IMR-90 (cell line): ENCODE data around the gene SLIT2. TPM values are rescaled to one million over a fixed set of nuclear protein-coding genes. Genes with fewer than 3 reads are reported as not detected.

ENCODE experiments used
- ATAC-seq: fragments of 200-7000 bp; cut with Tn5 transposase; 2 replicates; pipeline ENCODE4 v1.9.1; 2020; ENCODE audit warnings: low read depth, mild to moderate bottlenecking, moderate library complexity
- BruUV-seq: library from RNA; stranded (reverse); fragments of 400-500 nt; replicated peaks from 2 replicates; lab custom pipeline; 2021; lab: Mats Ljungman, UMichigan
- CTCF ChIA-PET: fragments of 300-600 bp; formaldehyde crosslinking; extraction: SDS; loops from one replicate; lab custom pipeline; 2021; ENCODE audit warnings: antibody characterized with exemption; lab: Yijun Ruan, JAX
- POLR2A ChIA-PET: fragments of 300-600 bp; sonication (Branson Sonifier 250); formaldehyde crosslinking; loops from one replicate; lab custom pipeline; 2022; ENCODE audit warnings: antibody characterized with exemption; ENCODE audit not compliant: unreplicated experiment; lab: Charles Lee
- DNase-seq: peaks from one replicate; pipeline ENCODE4 v3.0.0; 2013
- H2AFZ ChIP-seq: replicated peaks from 2 replicates; pipeline ENCODE3; 2013; ENCODE audit warnings: low read length, mild to moderate bottlenecking; ENCODE audit not compliant: poor library complexity
- H2AK5ac ChIP-seq: 2 replicates; pipeline ENCODE4 v1.6.1; 2013; ENCODE audit warnings: low read depth, low read length, inconsistent platforms
- H2AK9ac ChIP-seq: replicated peaks from 2 replicates; pipeline ENCODE3; 2013; ENCODE audit warnings: mild to moderate bottlenecking, low read depth, low read length, moderate library complexity; ENCODE audit not compliant: poor library complexity
- H2BK120ac ChIP-seq: 2 replicates; pipeline ENCODE4 v1.6.1; 2013; ENCODE audit warnings: low read depth, low read length, inconsistent platforms
- H2BK15ac ChIP-seq: 3 replicates; pipeline ENCODE4 v1.6.1; 2013; ENCODE audit warnings: low read depth, low read length, inconsistent platforms
- H2BK20ac ChIP-seq: 2 replicates; pipeline ENCODE4 v1.6.1; 2013; ENCODE audit warnings: low read depth, mild to moderate bottlenecking, inconsistent platforms, low read length, moderate library complexity
- H2BK5ac ChIP-seq: 2 replicates; pipeline ENCODE4 v1.6.1; 2013; ENCODE audit warnings: mild to moderate bottlenecking, low read depth, low read length, inconsistent platforms; ENCODE audit not compliant: poor library complexity, severe bottlenecking
- H3K14ac ChIP-seq: replicated peaks from 2 replicates; pipeline ENCODE4 v1.6.1; 2013; ENCODE audit warnings: low read depth, low read length, inconsistent platforms
- H3K18ac ChIP-seq: 2 replicates; pipeline ENCODE4 v1.6.1; 2013; ENCODE audit warnings: low read depth, low read length, control low read depth
- H3K23ac ChIP-seq: 2 replicates; pipeline ENCODE4 v1.6.1; 2013; ENCODE audit warnings: low read depth, low read length, inconsistent platforms
- H3K27ac ChIP-seq: 2 replicates; pipeline ENCODE4 v1.5.1; 2013; ENCODE audit warnings: mild to moderate bottlenecking, control low read depth, low read length; ENCODE audit not compliant: insufficient read depth
- H3K27me3 ChIP-seq: 2 replicates; pipeline ENCODE4 v1.6.1; 2013; ENCODE audit warnings: low read length; ENCODE audit not compliant: control insufficient read depth, insufficient read depth
- H3K36me3 ChIP-seq: 2 replicates; pipeline ENCODE4 v1.6.1; 2013; ENCODE audit warnings: low read length, mixed read lengths; ENCODE audit not compliant: control insufficient read depth, insufficient read depth
- H3K4ac ChIP-seq: 2 replicates; pipeline ENCODE4 v1.6.1; 2013; ENCODE audit warnings: low read depth, low read length, inconsistent platforms
- H3K4me1 ChIP-seq: 2 replicates; pipeline ENCODE4 v1.6.1; 2013; ENCODE audit warnings: low read length, mixed read lengths; ENCODE audit not compliant: control insufficient read depth, insufficient read depth
- H3K4me2 ChIP-seq: 2 replicates; pipeline ENCODE4 v1.6.1; 2013; ENCODE audit warnings: low read depth, mild to moderate bottlenecking, control low read depth, low read length, moderate library complexity
- H3K4me3 ChIP-seq: 2 replicates; pipeline ENCODE4 v1.5.1; 2013; ENCODE audit warnings: low read depth, mild to moderate bottlenecking, control low read depth, low read length, moderate library complexity; ENCODE audit not compliant: insufficient read depth
- H3K56ac ChIP-seq: 2 replicates; pipeline ENCODE4 v1.6.1; 2013; ENCODE audit warnings: low read length, inconsistent platforms; ENCODE audit not compliant: insufficient read depth; ENCODE audit errors: extremely low read depth
- H3K79me1 ChIP-seq, 2 experiments: 2 replicates each; pipeline ENCODE4 v1.6.1; 2013; ENCODE audit warnings: low read length in 2 of 2, inconsistent platforms in 1 of 2, low read depth in 1 of 2
- H3K9ac ChIP-seq: 2 replicates; pipeline ENCODE4 v1.6.1; 2013; ENCODE audit warnings: low read depth, low read length, control low read depth
- H3K9me1 ChIP-seq: 2 replicates; pipeline ENCODE4 v1.6.1; 2013; ENCODE audit warnings: low read length, inconsistent platforms; ENCODE audit not compliant: insufficient read depth
- H3K9me3 ChIP-seq: 2 replicates; pipeline ENCODE4 v1.6.1; 2013; ENCODE audit warnings: low read length; ENCODE audit not compliant: control insufficient read depth, insufficient read depth
- H4K20me1 ChIP-seq: 2 replicates; pipeline ENCODE4 v1.6.1; 2013; ENCODE audit warnings: low read length, inconsistent platforms; ENCODE audit not compliant: insufficient read depth
- H4K5ac ChIP-seq: 2 replicates; pipeline ENCODE4 v1.6.1; 2013; ENCODE audit warnings: mild to moderate bottlenecking, low read depth, low read length, control low read depth
- H4K8ac ChIP-seq, 2 experiments: 2 replicates each; pipeline ENCODE4 v1.6.1; 2013; ENCODE audit warnings: low read depth in 2 of 2, low read length in 2 of 2, control low read depth in 1 of 2, inconsistent platforms in 1 of 2
- H4K91ac ChIP-seq: 2 replicates; pipeline ENCODE4 v1.6.1; 2013; ENCODE audit warnings: low read depth, low read length, inconsistent platforms; ENCODE audit not compliant: insufficient read depth
- BHLHE40 ChIP-seq: fragments of 150-350 bp; IDR thresholded peaks from 2 replicates; pipeline ENCODE4 v1.6.1; 2016; ENCODE audit warnings: mild to moderate bottlenecking, low read depth, low read length
- CEBPB ChIP-seq: IDR thresholded peaks from 2 replicates; pipeline ENCODE4 v1.6.1; 2012; ENCODE audit warnings: low read depth, low read length, improper control_type of control experiment
- CHD1 ChIP-seq: IDR thresholded peaks from 2 replicates; pipeline ENCODE4 v1.6.1; 2012; ENCODE audit warnings: low read depth, low read length, improper control_type of control experiment
- CTCF ChIP-seq: conservative IDR thresholded peaks from 2 replicates; pipeline ENCODE4 v1.5.1; 2012; ENCODE audit warnings: mild to moderate bottlenecking, low read depth, low read length, improper control_type of control experiment
- FOS ChIP-seq: fragments of 150-350 bp; IDR thresholded peaks from 2 replicates; pipeline ENCODE4 v1.6.1; 2016; ENCODE audit warnings: low read depth, low read length
- MAFK ChIP-seq: IDR thresholded peaks from 2 replicates; pipeline ENCODE4 v1.6.1; 2012; ENCODE audit warnings: low read depth, low read length, improper control_type of control experiment
- MAZ ChIP-seq: IDR thresholded peaks from 2 replicates; pipeline ENCODE4 v1.6.1; 2012; ENCODE audit warnings: low read depth, mild to moderate bottlenecking, low read length, improper control_type of control experiment, moderate library complexity, borderline replicate concordance
- MXI1 ChIP-seq: IDR thresholded peaks from 2 replicates; pipeline ENCODE4 v1.6.1; 2012; ENCODE audit warnings: low read depth, mild to moderate bottlenecking, low read length, moderate library complexity, borderline replicate concordance
- RCOR1 ChIP-seq: IDR thresholded peaks from 2 replicates; pipeline ENCODE4 v1.6.1; 2012; ENCODE audit warnings: mild to moderate bottlenecking, low read length, improper control_type of control experiment; ENCODE audit not compliant: insufficient replicate concordance
- RFX5 ChIP-seq: IDR thresholded peaks from 2 replicates; pipeline ENCODE4 v1.8.0; 2012; ENCODE audit warnings: low read depth, mild to moderate bottlenecking, low read length, moderate library complexity
- whole genome bisulfite sequencing, 2 experiments: methylation state at CpG; one replicate each; pipeline versions ENCODE4 v1.1.5 to v1.1.7; 2013; ENCODE audit warnings: missing lambda C conversion rate in 2 of 2; ENCODE audit not compliant: insufficient read length in 1 of 2; ENCODE audit errors: extremely low coverage in 2 of 2; 5-methylcytosine and 5-hydroxymethylcytosine counted together
- dilution Hi-C: fragments of 300-500 bp; cut with HindIII; formaldehyde crosslinking; loops from one replicate; pipeline ENCODE4 v1.14.3; 2018; ENCODE audit warnings: low sequenced_read_pairs; ENCODE audit not compliant: unreplicated experiment
- in situ Hi-C: fragments of 300-500 bp; cut with MboI; formaldehyde crosslinking; loops from 3 replicates; pipeline ENCODE4 v1.14.3; 2019; ENCODE audit warnings: low sequenced_read_pairs, inconsistent platforms, mixed read lengths
- intact Hi-C: fragments of 100-400 bp; cut with micrococcal nuclease; formaldehyde crosslinking; loops from 2 replicates; pipeline ENCODE4 v1.10.0; 2022
- polyA plus RNA-seq, 3 experiments: library from polyadenylated mRNA; depleted of rRNA; stranded (reverse); fragments of >200 nt; gene quantifications; 2 replicates each; pipeline ENCODE4 v1.2.3, GENCODE V29; 2012; ENCODE audit warnings: low replicate concordance in 1 of 3
- total RNA-seq: library from RNA; depleted of rRNA; stranded (reverse); fragments of >200 nt; gene quantifications from 2 replicates; pipeline ENCODE4 v1.2.3, GENCODE V29; 2012
- TF ChIP-seq, protein P1 (sequence below): fragments of 150-350 bp; IDR thresholded peaks from 2 replicates; pipeline ENCODE4 v1.6.1; 2017; ENCODE audit warnings: mild to moderate bottlenecking, antibody characterized with exemption, low read length, low read depth
- TF ChIP-seq, protein P2 (sequence below): fragments of 150-350 bp; IDR thresholded peaks from 2 replicates; pipeline ENCODE4 v1.6.1; 2016; ENCODE audit warnings: low read depth, mild to moderate bottlenecking, low read length, moderate library complexity, borderline replicate concordance

The SLIT2 gene
- total and polyA plus RNA-seq, 2 of the 4 experiments (the other 2 are of a cell fraction): 13.6 to 14.3 TPM

- Histone ChIP-seq H4K20me1 (peaks cover 3% of the 10 kb centered on the region; the same call in 1 of the 2 replicates), H3K27me3 (peaks cover 10% of the 10 kb centered on the region), H3K56ac (no peak overlapping the region), H3K9me1 (no peaks in the 10 kb centered on the region), H3K79me1 (no peaks in the 10 kb centered on the region), H3K36me3 (0 out of 2 replicates have a peak, but pooled peaks cover 2% of the 10 kb centered on the region), H3K9ac (no peak overlapping the region), H4K5ac (no peak overlapping the region), H2BK120ac (no peak overlapping the region), H3K23ac (no peak overlapping the region), H3K18ac (no peak overlapping the region), H3K4me1 (no peaks in the 10 kb centered on the region), H2AK5ac (no peak overlapping the region), H2BK15ac (no peak overlapping the region), H3K4me3 (no peak overlapping the region), H3K4me2 (no peak overlapping the region), H2AFZ (no peak overlapping the region), H3K14ac (no peak overlapping the region), H2BK5ac (no peak overlapping the region), H4K8ac (no peak overlapping the region), H3K9me3 (no peaks in the 10 kb centered on the region), H2BK20ac (no peak overlapping the region), H4K91ac (no peak overlapping the region), H2AK9ac (no peak overlapping the region), H3K4ac (no peak overlapping the region), H3K27ac (no peak overlapping the region)
- no peak for ATAC-seq
- TF ChIP-seq, protein P1, sequence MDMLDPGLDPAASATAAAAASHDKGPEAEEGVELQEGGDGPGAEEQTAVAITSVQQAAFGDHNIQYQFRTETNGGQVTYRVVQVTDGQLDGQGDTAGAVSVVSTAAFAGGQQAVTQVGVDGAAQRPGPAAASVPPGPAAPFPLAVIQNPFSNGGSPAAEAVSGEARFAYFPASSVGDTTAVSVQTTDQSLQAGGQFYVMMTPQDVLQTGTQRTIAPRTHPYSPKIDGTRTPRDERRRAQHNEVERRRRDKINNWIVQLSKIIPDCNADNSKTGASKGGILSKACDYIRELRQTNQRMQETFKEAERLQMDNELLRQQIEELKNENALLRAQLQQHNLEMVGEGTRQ: no peak
- no peak for TF ChIP-seq RFX5
- TF ChIP-seq FOS: no peak
- TF ChIP-seq CHD1: no peak
- TF ChIP-seq MAFK: no peak
- TF ChIP-seq, protein P2, sequence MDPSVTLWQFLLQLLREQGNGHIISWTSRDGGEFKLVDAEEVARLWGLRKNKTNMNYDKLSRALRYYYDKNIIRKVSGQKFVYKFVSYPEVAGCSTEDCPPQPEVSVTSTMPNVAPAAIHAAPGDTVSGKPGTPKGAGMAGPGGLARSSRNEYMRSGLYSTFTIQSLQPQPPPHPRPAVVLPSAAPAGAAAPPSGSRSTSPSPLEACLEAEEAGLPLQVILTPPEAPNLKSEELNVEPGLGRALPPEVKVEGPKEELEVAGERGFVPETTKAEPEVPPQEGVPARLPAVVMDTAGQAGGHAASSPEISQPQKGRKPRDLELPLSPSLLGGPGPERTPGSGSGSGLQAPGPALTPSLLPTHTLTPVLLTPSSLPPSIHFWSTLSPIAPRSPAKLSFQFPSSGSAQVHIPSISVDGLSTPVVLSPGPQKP: no peak
- TF ChIP-seq RCOR1: no peak
- no peak for TF ChIP-seq BHLHE40
- no peak for TF ChIP-seq MAZ
- no peak for TF ChIP-seq CEBPB
- no peak for TF ChIP-seq MXI1
- no peak for TF ChIP-seq CTCF
- intact Hi-C loops: loop anchor here (1.0 kb wide), 1 partner anchor 38 kb away; no protein-coding TSS in a partner anchor
- DNase-seq: no peak
- ChIA-PET CTCF (no interaction called here), POLR2A (no interaction called here)
- BruUV-seq: no TSS peak
- WGBS, 2 experiments: 100% methylated on average over 1 of the region's 3 CpGs; no CpG with 5 or more reads in 1 of the 2 experiments
- dilution Hi-C loops: no loop called here
- in situ Hi-C loops: no loop called here
Measured at GRCh38 chr4:20278195-20278594, 26.5 kb downstream of the SLIT2 start.
